GM06990 (cell line): ENCODE results near the gene COL4A1.

Experiments
- DNase-seq: peaks from one replicate; pipeline ENCODE4 v3.0.0-alpha.2; 2011; ENCODE audit not compliant: insufficient read length; ENCODE audit errors: extremely low read depth
- H3K27me3 ChIP-seq: replicated peaks from 2 replicates; pipeline ENCODE4 v1.6.0; 2011; ENCODE audit warnings: low read length; ENCODE audit not compliant: control insufficient read depth, insufficient read depth
- H3K36me3 ChIP-seq: 2 replicates; pipeline ENCODE4 v1.5.1; 2011; ENCODE audit warnings: low read length; ENCODE audit not compliant: control insufficient read depth, insufficient read depth
- H3K4me3 ChIP-seq: replicated peaks from 2 replicates; pipeline ENCODE4 v1.5.1; 2011; ENCODE audit warnings: low read depth, mild to moderate bottlenecking, control low read depth, low read length
- TF ChIP-seq, protein P1 (sequence below): IDR thresholded peaks from 2 replicates; pipeline ENCODE4 v1.5.1; 2011; ENCODE audit warnings: low read length, control low read depth, mild to moderate bottlenecking, inconsistent platforms; ENCODE audit not compliant: insufficient read depth, poor library complexity, severe bottlenecking

Gene COL4A1

DNA sequence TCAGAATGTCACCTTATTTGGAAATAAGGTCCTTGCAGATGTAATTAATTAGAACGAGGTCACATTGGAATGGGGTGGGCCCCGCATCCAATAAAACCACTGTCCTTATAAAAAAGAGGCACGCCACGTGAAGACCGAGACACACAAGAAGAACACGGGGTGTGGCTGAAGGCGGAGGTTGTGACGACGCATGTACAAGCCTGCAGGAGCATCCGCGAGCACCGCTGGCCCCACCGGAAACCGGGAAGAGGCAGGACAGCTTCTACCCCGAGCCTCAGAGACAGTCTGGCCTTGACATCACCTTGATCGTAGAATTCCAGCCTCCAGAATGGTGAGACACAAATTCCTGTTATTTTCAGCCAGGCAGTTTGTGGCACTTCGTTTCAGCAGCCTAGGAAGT lies 177.9 kb downstream of the COL4A1 start:
- Histone ChIP-seq H3K4me3 (no peak overlapping the region), H3K36me3 (no peaks in the 10 kb centered on the region; the same call in 1 of the 2 replicates), H3K27me3 (no peaks in the 10 kb centered on the region)
- DNase-seq, result no peak
- TF ChIP-seq, protein P1, sequence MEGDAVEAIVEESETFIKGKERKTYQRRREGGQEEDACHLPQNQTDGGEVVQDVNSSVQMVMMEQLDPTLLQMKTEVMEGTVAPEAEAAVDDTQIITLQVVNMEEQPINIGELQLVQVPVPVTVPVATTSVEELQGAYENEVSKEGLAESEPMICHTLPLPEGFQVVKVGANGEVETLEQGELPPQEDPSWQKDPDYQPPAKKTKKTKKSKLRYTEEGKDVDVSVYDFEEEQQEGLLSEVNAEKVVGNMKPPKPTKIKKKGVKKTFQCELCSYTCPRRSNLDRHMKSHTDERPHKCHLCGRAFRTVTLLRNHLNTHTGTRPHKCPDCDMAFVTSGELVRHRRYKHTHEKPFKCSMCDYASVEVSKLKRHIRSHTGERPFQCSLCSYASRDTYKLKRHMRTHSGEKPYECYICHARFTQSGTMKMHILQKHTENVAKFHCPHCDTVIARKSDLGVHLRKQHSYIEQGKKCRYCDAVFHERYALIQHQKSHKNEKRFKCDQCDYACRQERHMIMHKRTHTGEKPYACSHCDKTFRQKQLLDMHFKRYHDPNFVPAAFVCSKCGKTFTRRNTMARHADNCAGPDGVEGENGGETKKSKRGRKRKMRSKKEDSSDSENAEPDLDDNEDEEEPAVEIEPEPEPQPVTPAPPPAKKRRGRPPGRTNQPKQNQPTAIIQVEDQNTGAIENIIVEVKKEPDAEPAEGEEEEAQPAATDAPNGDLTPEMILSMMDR, result no peak

DNA sequence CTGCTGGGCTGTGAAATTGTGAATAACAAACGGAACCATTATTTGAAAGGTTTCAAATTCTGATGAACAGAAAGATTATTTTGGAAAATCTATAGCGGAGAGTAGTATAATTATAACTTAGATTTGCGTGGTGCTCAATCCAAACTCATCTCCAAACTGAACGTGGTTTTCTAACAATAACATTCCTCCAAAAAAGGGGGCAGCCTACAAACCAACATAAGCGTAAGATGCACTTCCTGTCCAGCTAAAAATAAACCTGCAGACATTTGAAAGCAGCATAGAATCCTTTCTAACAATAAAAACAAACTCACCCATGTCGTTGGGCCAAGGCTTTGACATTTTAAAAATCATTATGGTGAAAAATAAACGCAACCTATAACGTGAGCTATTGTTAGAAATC lies 178.4 kb downstream of the COL4A1 start:
- no peak for DNase-seq
- Histone ChIP-seq H3K27me3 (no peaks in the 10 kb centered on the region), H3K4me3 (no peak overlapping the region), H3K36me3 (no peaks in the 10 kb centered on the region; the same call in 1 of the 2 replicates)
- TF ChIP-seq, protein P1, result no peak

DNA sequence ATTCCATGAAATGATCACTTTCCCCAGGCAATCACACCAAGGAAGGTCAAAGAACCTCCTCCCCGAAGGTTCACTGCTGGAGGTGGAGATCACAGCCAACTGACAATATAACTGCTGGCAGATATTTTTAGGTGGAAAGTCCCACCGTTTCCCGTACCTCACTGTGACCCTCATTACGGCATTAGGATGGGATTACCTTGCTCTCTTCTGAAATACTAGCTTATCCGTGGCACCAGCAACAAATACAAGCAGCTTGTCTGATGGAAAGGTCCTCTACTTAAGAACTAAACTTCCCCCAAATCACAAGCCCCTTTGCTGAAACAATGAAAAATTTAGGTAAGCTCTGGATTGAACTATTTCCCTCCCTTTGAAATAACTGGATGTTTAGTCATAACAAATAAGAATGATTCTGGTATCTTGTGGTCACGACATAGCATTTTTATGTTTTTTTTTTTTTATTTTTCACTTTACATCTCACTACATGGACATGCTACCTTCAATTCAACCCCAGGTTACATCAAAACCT lies 178.9 kb downstream of the COL4A1 start:
- Histone ChIP-seq H3K36me3 (no peaks in the 10 kb centered on the region; the same call in 1 of the 2 replicates), H3K4me3 (no peak overlapping the region; the same call in 1 of the 2 replicates), H3K27me3 (no peaks in the 10 kb centered on the region)
- no peak for DNase-seq
- TF ChIP-seq, protein P1, result no peak

DNA sequence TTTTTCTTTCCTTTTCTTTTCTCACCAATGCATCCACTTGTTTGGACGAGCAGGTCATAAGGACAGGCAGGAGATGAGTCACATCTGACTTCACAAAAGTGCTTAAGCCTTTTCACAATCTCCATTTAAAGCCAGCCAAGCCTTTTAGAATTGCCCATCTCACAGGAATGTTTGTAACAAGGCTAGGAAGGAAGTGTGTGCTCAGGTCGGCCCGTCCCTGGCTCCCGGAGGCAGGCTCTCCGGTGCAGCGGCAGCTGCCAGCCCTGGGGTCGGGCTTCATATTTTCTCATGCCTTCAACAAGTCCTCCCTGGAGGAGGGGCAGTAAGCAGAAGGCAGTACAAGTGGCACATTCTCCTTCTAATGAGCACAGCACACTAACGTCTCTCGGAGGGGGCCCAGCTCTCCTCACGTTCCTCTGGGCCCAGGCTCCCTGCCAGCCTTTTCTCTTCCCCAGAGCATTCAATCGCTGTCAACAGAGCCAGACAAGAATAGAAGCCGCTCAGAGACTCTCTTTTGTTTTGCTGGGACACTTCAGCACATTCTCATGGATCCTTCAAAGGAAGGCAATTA lies 180.5 kb downstream of the COL4A1 start:
- Histone ChIP-seq H3K27me3 (no peaks in the 10 kb centered on the region), H3K36me3 (no peaks in the 10 kb centered on the region; the same call in 1 of the 2 replicates), H3K4me3 (no peak overlapping the region)
- TF ChIP-seq, protein P1, result no peak
- peak; percentile 35 for DNase-seq

DNA sequence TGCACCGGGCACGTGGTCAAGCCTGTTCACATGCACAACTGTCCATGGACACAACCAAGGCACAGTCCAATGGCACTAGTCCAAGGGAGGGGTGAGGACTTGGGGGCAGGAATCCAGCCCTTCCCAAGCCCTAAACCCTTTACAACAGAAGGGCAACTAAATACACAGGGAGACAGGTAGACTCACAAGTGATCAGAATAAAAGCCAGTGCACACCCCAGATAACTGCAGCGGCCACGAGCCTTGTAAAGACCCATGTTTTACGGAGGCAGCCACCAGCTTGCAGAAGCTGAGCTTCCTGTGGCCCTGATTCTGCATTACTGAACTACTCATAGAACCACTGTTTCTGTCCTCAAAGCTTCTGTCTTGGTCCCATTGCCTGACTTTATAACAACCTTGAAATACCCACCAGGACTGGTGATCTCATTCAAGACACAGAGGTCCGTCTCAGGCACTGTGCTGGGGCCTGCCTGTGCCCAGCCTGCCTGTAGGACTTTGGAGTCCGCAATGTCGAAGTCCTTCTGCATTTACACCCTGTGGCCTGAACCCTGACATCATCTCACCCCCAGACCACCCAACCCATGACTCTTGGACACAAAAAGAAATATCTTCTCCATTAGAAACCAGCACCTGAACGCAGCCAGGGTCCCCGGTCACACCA lies 181.2 kb downstream of the COL4A1 start:
- TF ChIP-seq, protein P1, result no peak
- no peak for DNase-seq
- Histone ChIP-seq H3K36me3 (no peaks in the 10 kb centered on the region; the same call in 1 of the 2 replicates), H3K27me3 (no peaks in the 10 kb centered on the region), H3K4me3 (no peak overlapping the region)

DNA sequence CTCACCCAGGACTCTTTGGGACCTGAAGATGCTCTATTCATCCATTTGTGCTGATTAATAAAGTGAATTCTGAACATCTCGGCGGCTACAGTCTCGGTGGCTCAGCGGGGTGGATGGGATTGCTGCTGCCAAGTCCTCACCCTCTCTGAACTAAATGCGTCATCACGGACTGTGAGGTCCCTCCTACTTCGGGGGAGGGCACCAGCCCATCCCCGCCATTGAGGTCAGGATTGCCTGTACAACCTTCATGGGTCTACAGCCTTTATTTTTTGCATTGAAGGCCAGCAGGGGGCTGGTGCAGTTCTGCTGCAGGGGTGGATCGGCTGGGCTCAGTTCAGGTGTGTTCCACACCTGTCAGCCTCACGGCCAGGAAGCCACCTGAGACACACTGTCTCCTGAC lies 181.8 kb downstream of the COL4A1 start:
- Histone ChIP-seq H3K27me3 (no peaks in the 10 kb centered on the region), H3K36me3 (no peaks in the 10 kb centered on the region; the same call in 1 of the 2 replicates), H3K4me3 (no peak overlapping the region)
- TF ChIP-seq, protein P1, result no peak
- no peak for DNase-seq
